Activated naive CD8-positive, alpha-beta T cell treated with anti-CD3 and anti-CD28 coated beads, Interleukin-2, amount 50 U/mL, for 24 hours (primary cell): ENCODE data around the gene GPC3.
"Not testable (repeated sequence)": the region's sequence is repeated elsewhere in the genome, so short reads cannot be mapped to it uniquely, and the experiment has no call there.

Experiments
- ATAC-seq: fragments of 150-1000 bp; cut with Tn5 transposase; one replicate; pipeline ENCODE4 v1.10.0; 2021
- DNase-seq: peaks from one replicate; pipeline ENCODE4 v3.0.0; 2021
- H3K27ac Mint-ChIP-seq: one replicate; pipeline ENCODE4 v1.8.0; 2021; ENCODE audit warnings: mild to moderate bottlenecking, mixed read lengths
- H3K27me3 Mint-ChIP-seq: one replicate; pipeline ENCODE4 v1.8.0; 2021; ENCODE audit warnings: mixed read lengths
- H3K36me3 Mint-ChIP-seq: one replicate; pipeline ENCODE4 v1.8.0; 2021; ENCODE audit warnings: low read depth, mixed read lengths
- H3K4me1 Mint-ChIP-seq: one replicate; pipeline ENCODE4 v1.8.0; 2021; ENCODE audit warnings: mixed read lengths
- H3K4me3 Mint-ChIP-seq: one replicate; pipeline ENCODE4 v1.8.0; 2021; ENCODE audit warnings: mild to moderate bottlenecking, moderate library complexity, mixed read lengths
- H3K9me3 Mint-ChIP-seq: one replicate; pipeline ENCODE4 v1.8.0; 2021; ENCODE audit warnings: mixed read lengths

The GPC3 gene

GRCh38 chrX:133762976-133763548 is 222.3 kb downstream of the GPC3 start:
- DNase-seq, ATAC-seq, H3K4me3 Mint-ChIP-seq, H3K27me3 Mint-ChIP-seq, H3K27ac Mint-ChIP-seq, H3K36me3 Mint-ChIP-seq, H3K9me3 Mint-ChIP-seq: not testable (repeated sequence)
- H3K4me1 Mint-ChIP-seq, result peaks cover 11% of the 10 kb centered on the region

- Mint-ChIP-seq H3K27ac (no peak overlapping the region), H3K27me3 (no peaks in the 10 kb centered on the region), H3K9me3 (no peaks in the 10 kb centered on the region), H3K36me3 (no peaks in the 10 kb centered on the region), H3K4me1 (peaks cover 2% of the 10 kb centered on the region), H3K4me3 (no peak overlapping the region)
- DNase-seq (no peak), ATAC-seq (no peak)
These were observed 230.7 kb downstream of the GPC3 start for GRCh38 chrX:133754657-133755056.

- no peaks in the 10 kb centered on the region for H3K9me3 Mint-ChIP-seq
- H3K36me3 Mint-ChIP-seq, result no peaks in the 10 kb centered on the region
- ATAC-seq (no peak), DNase-seq (no peak)
- H3K27me3 Mint-ChIP-seq, result no peaks in the 10 kb centered on the region
- H3K4me3 Mint-ChIP-seq, result no peak overlapping the region
- H3K27ac Mint-ChIP-seq, result no peak overlapping the region
- peaks cover 27% of the 10 kb centered on the region for H3K4me1 Mint-ChIP-seq
These were observed 235.4 kb downstream of the GPC3 start for GRCh38 chrX:133749951-133750350.

GRCh38 chrX:133749370-133749769 is 236.0 kb downstream of the GPC3 start:
- Mint-ChIP-seq H3K27me3 (no peaks in the 10 kb centered on the region), H3K4me3 (no peak overlapping the region), H3K4me1 (peaks cover 30% of the 10 kb centered on the region)

GRCh38 chrX:133747196-133747595 is 238.2 kb downstream of the GPC3 start:
- H3K36me3 Mint-ChIP-seq, result no peaks in the 10 kb centered on the region
- no peaks in the 10 kb centered on the region for H3K27me3 Mint-ChIP-seq
- no peaks in the 10 kb centered on the region for H3K9me3 Mint-ChIP-seq
- DNase-seq (no peak), ATAC-seq (no peak)
- no peak overlapping the region for H3K4me3 Mint-ChIP-seq
- H3K27ac Mint-ChIP-seq, result no peak overlapping the region
- H3K4me1 Mint-ChIP-seq, result peaks cover 35% of the 10 kb centered on the region

More at GRCh38 chrX:133749370-133749769, 236.0 kb downstream of the GPC3 start:
- H3K36me3 Mint-ChIP-seq, result no peaks in the 10 kb centered on the region
- no peak overlapping the region for H3K27ac Mint-ChIP-seq
- H3K9me3 Mint-ChIP-seq, result no peaks in the 10 kb centered on the region
- DNase-seq (no peak), ATAC-seq (no peak)

GRCh38 chrX:133746593-133746992 is 238.8 kb downstream of the GPC3 start:
- Mint-ChIP-seq H3K4me1 (peaks cover 35% of the 10 kb centered on the region), H3K9me3 (no peaks in the 10 kb centered on the region), H3K36me3 (no peaks in the 10 kb centered on the region), H3K27ac (no peak overlapping the region), H3K4me3 (no peak overlapping the region), H3K27me3 (no peaks in the 10 kb centered on the region)
- no peak for ATAC-seq
- no peak for DNase-seq

GRCh38 chrX:133745349-133745748 is 240.0 kb downstream of the GPC3 start:
- peak overlapping the region; percentile 67 for H3K27ac Mint-ChIP-seq
- no peaks in the 10 kb centered on the region for H3K36me3 Mint-ChIP-seq
- DNase-seq, result no peak
- peaks cover 35% of the 10 kb centered on the region for H3K4me1 Mint-ChIP-seq
- H3K9me3 Mint-ChIP-seq, result no peaks in the 10 kb centered on the region
- no peak overlapping the region for H3K4me3 Mint-ChIP-seq
- ATAC-seq, result no peak
- H3K27me3 Mint-ChIP-seq, result no peaks in the 10 kb centered on the region

GRCh38 chrX:133742602-133743305 is 242.6 kb downstream of the GPC3 start:
- Mint-ChIP-seq H3K27ac (no peak overlapping the region), H3K36me3 (no peaks in the 10 kb centered on the region), H3K27me3 (no peaks in the 10 kb centered on the region), H3K4me1 (peaks cover 23% of the 10 kb centered on the region), H3K9me3 (no peaks in the 10 kb centered on the region), H3K4me3 (no peak overlapping the region)
- ATAC-seq (no peak), DNase-seq (no peak)

GRCh38 chrX:133741303-133741702 is 244.1 kb downstream of the GPC3 start:
- Mint-ChIP-seq H3K4me1 (peaks cover 17% of the 10 kb centered on the region), H3K27me3 (no peaks in the 10 kb centered on the region), H3K9me3 (no peaks in the 10 kb centered on the region), H3K36me3 (no peaks in the 10 kb centered on the region), H3K4me3 (no peak overlapping the region), H3K27ac (no peak overlapping the region)
- ATAC-seq, result no peak
- no peak for DNase-seq

- no peaks in the 10 kb centered on the region for H3K36me3 Mint-ChIP-seq
- H3K4me3 Mint-ChIP-seq, result no peak overlapping the region
- H3K4me1 Mint-ChIP-seq, result peaks cover 10% of the 10 kb centered on the region
- no peak overlapping the region for H3K27ac Mint-ChIP-seq
- no peak for DNase-seq
- no peaks in the 10 kb centered on the region for H3K27me3 Mint-ChIP-seq
- no peak for ATAC-seq
- H3K9me3 Mint-ChIP-seq, result no peaks in the 10 kb centered on the region
These were observed 258.8 kb downstream of the GPC3 start for GRCh38 chrX:133726642-133727041.

GRCh38 chrX:133726211-133726630 is 259.2 kb downstream of the GPC3 start:
- no peaks in the 10 kb centered on the region for H3K27me3 Mint-ChIP-seq
- H3K9me3 Mint-ChIP-seq, result no peaks in the 10 kb centered on the region
- no peaks in the 10 kb centered on the region for H3K36me3 Mint-ChIP-seq
- peaks cover 10% of the 10 kb centered on the region for H3K4me1 Mint-ChIP-seq
- DNase-seq (no peak), ATAC-seq (no peak)
- no peak overlapping the region for H3K4me3 Mint-ChIP-seq
- no peak overlapping the region for H3K27ac Mint-ChIP-seq

- Mint-ChIP-seq H3K4me1 (peaks cover 10% of the 10 kb centered on the region), H3K27ac (no peak overlapping the region)
- DNase-seq, result no peak
These were observed 261.5 kb downstream of the GPC3 start for GRCh38 chrX:133723930-133724329.

GRCh38 chrX:133722756-133723155 is 262.6 kb downstream of the GPC3 start:
- H3K4me3 Mint-ChIP-seq, result peak overlapping the region; percentile 62
- peaks cover 10% of the 10 kb centered on the region for H3K4me1 Mint-ChIP-seq
- H3K36me3 Mint-ChIP-seq, result no peaks in the 10 kb centered on the region
- DNase-seq (no peak), ATAC-seq (peak; percentile 49)
- H3K27me3 Mint-ChIP-seq, result no peaks in the 10 kb centered on the region
- peaks cover 3% of the 10 kb centered on the region for H3K9me3 Mint-ChIP-seq
- H3K27ac Mint-ChIP-seq, result no peak overlapping the region

More at GRCh38 chrX:133723930-133724329, 261.5 kb downstream of the GPC3 start:
- Mint-ChIP-seq H3K4me3 (no peak overlapping the region), H3K9me3 (peaks cover 3% of the 10 kb centered on the region), H3K27me3 (no peaks in the 10 kb centered on the region), H3K36me3 (no peaks in the 10 kb centered on the region)
- ATAC-seq, result no peak

GRCh38 chrX:133720269-133720668 is 265.1 kb downstream of the GPC3 start:
- not testable (repeated sequence) for H3K36me3 Mint-ChIP-seq, DNase-seq, H3K27me3 Mint-ChIP-seq, H3K27ac Mint-ChIP-seq, H3K9me3 Mint-ChIP-seq, H3K4me3 Mint-ChIP-seq, ATAC-seq
- peaks cover 14% of the 10 kb centered on the region for H3K4me1 Mint-ChIP-seq

GRCh38 chrX:133715715-133716114 is 269.7 kb downstream of the GPC3 start:
- H3K27me3 Mint-ChIP-seq, result no peaks in the 10 kb centered on the region
- no peak for DNase-seq
- H3K36me3 Mint-ChIP-seq, result no peaks in the 10 kb centered on the region
- no peak overlapping the region for H3K27ac Mint-ChIP-seq
- H3K9me3 Mint-ChIP-seq, result peaks cover 3% of the 10 kb centered on the region
- ATAC-seq, result no peak
- H3K4me1 Mint-ChIP-seq, result peaks cover 4% of the 10 kb centered on the region
- H3K4me3 Mint-ChIP-seq, result no peak overlapping the region
